Daoy (cell line): ENCODE data around the gene ZBTB8OS. TPM values are rescaled to one million over a fixed set of nuclear protein-coding genes. Genes with fewer than 3 reads are reported as not detected.

Source experiments
- DNase-seq: peaks from one replicate; pipeline ENCODE4 v3.0.0-alpha.2; 2015; ENCODE audit warnings: low read depth
- total RNA-seq: library from RNA; depleted of rRNA; stranded (reverse); fragments of >200 nt; shearing (Covaris generic); gene quantifications from 2 replicates; pipeline ENCODE4 v1.2.3, GENCODE V29; 2014; rRNA removed

Gene ZBTB8OS
- total RNA-seq, 1 experiment from 2014 or later: 94.3 TPM

DNA sequence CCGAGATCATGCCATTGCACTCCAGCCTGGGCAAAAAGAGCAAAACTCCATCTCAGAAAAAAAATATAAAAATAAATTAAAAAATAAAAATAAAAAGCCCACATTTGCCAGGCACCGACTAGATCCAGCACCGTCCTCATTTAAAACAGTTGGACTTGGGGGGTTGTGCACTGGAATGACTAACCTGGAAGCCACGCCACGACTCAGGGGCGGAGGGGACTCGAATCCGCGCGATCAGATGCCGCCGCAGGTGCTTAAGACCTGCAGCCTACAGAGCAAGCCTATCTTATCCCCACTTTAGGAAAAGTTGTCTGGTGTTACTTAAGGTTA lies 38.5 kb downstream of the ZBTB8OS start:
- no peak for DNase-seq

DNA sequence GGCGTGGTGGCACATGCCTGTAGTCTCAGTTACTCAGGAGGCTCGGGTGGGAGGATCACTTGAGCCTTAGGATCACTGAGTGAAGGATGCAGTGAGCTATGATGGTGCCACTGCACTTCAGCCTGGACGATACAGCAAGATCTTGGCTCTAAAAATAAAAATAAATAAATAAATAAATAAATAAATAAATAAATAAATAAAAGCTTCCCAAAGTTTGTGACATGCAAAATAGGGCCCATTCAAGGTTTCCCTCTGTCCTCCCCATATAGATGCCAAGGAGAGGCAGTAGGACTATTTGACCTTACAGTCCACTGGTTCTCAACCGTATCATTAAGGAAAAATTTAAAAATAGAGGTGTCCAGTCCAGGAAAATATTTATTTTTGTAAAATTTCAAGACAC lies 41.2 kb downstream of the ZBTB8OS start:
- DNase-seq: no peak

DNA sequence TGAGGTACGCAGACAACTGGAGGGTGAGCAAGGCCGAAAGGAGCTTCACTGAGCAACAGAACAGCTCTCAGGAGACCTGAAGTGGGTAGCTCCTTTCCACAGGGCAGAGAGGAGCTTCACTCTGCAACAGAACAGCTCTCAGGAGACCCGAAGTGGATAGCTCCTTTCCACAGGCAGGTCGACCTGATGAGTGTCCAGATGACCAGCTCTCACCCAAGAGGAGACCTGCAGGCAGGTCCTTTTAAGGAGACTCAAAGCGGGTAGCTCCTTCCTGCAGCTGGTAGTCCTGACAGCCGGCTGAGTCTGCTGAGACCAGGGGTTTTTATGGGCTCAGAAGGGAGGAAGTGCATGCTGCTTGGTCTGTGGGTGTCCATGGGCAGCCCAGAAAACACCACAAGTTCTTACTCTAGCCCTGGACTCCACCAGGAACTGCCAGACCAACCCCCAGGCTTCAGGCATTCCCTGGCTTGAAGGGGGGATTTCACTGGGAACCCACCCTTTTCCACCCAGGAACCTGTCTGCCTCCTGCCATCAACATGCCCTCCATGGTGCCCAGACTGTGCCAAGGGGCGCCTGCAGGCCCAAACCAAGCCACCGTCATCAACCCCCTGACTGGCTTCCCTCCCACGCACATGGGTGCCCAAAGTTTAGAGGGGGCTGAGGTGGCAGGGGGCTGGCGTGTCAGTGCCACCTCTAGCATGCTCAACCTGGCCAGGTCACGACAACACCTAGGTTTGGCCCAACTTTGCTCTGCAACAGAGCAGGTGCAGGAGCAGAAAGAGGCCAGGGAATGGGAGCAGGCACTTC lies 43.6 kb downstream of the ZBTB8OS start:
- no peak for DNase-seq

DNA sequence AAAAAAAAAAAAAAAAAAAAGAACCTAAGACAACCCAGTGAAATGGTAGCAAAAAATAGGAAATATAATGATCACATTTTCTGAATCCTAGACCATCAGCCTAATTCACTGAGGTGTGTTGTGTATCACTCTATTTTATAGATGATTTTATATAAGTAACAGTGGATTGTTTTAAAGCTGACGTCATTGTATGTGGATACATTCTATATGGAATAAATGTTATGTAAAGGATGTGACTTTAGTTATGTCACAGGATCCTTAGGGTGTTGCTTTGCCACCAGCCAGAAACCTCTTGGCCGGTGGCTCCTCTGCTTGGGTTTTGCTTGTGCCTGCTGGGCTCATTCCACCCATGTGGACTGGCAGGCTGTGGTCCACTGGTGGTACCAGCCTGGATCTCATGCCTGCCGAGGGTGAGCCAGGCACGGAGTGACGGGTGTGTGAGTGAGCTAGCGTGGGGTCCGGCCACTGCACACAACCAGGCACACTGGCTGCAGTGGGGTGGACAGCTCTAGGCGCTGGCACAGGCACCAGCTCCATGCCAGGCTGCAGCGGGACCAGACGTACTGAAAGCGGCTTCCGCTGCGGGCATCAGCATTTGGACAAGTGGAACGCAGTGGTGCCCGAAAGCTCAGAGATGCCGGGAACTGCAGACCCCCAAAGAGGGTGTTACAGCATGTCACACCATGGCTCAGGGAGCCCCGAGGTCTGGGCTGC lies 44.5 kb downstream of the ZBTB8OS start:
- DNase-seq: no peak

DNA sequence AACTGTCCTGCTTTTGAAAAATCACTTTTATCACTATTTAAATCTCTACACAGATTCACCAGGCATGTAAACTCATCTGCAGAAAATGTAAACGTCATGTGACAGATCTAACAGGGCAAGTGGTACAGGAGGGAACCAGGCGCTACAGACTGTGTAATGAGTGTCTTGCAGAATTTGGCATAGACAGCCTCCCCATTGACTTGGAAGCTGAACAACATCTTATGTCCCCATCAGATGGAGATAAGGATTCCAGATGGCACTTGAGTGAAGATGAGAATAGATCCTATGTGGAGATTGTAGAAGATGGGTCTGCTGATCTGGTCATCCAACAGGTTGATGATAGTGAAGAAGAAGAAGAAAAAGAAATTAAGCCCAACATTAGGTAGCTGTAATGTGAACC lies 50.3 kb downstream of the ZBTB8OS start:
- no peak for DNase-seq

DNA sequence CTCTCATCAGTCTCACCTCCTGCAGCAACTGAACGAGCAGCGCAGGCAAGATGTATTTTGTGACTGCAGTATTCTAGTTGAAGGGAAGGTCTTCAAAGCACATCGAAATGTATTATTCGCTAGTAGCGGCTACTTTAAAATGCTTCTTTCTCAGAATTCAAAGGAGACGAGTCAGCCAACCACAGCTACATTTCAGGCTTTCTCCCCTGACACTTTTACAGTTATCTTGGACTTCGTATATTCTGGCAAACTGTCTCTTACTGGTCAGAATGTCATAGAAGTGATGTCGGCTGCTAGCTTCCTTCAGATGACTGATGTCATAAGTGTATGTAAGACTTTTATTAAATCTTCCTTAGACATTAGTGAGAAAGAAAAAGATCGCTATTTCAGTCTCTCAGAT lies 57.4 kb downstream of the ZBTB8OS start:
- no peak for DNase-seq

DNA sequence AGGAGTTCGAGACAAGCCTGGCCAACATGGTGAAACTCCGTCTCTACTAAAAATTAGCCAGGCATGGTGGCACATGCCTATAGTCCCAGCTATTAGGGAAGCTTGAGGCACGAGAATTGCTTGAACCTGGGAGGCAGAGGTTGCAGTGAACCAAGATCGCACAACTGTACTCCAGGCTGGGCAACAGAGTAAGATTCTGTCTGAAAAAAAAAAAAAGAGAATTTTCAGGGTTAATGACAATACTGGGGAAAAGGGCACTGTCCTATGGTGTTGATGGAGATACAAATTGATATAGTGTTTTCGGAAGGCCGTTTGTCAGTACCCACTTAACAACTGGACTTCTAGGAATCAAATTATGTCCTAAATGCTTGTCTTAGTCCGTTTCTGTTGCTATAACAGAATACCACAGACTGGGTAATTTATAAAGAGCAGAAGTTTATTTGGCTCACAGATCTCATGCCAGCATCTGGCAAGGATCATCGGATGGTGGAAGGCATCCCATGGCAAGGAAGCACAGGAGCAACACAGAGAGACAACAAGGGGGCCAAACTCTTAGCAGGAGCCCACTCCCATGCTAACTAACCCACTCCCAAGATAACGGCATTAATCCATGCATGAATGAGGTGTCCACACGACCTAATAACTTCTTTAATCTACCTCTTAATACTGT lies 69.9 kb downstream of the ZBTB8OS start:
- no peak for DNase-seq

Other genes with a start within 250 kb of the ZBTB8OS start
- 0.17 and 0.45 TPM in 2 replicates for gene ZBTB8B, start 185.5 kb downstream of the ZBTB8OS start, total RNA-seq
- 3.2 and 6.2 TPM in 2 replicates for gene ZBTB8A, start 111.1 kb downstream of the ZBTB8OS start, total RNA-seq
- gene RBBP4, start 658 bp upstream of the ZBTB8OS start, total RNA-seq: 100 and 152 TPM in 2 replicates
- 52.8 and 63.1 TPM in 2 replicates for gene SYNC, start 52.2 kb upstream of the ZBTB8OS start, total RNA-seq
- 107 and 146 TPM in 2 replicates for gene YARS1, start 166.8 kb upstream of the ZBTB8OS start, total RNA-seq
- gene S100PBP, start 167.1 kb upstream of the ZBTB8OS start, total RNA-seq: 34.9 and 59.5 TPM in 2 replicates
- gene FNDC5, start 220.4 kb upstream of the ZBTB8OS start, total RNA-seq: 2.0 and 2.7 TPM in 2 replicates
- not detected in 2 replicates for gene HPCA, start 235.9 kb upstream of the ZBTB8OS start, total RNA-seq